GM10847 (cell line): ENCODE measurements around the gene FBXW7.

ENCODE experiments used
- POLR2A ChIP-seq: IDR thresholded peaks from 2 replicates; pipeline ENCODE4 v1.6.1; 2011; ENCODE audit not compliant: insufficient read length; ENCODE audit errors: extremely low read depth

FBXW7 gene

GRCh38 chr4:152499344-152499743 is 36.5 kb downstream of the FBXW7 start:
- TF ChIP-seq POLR2A: no peak

DNA sequence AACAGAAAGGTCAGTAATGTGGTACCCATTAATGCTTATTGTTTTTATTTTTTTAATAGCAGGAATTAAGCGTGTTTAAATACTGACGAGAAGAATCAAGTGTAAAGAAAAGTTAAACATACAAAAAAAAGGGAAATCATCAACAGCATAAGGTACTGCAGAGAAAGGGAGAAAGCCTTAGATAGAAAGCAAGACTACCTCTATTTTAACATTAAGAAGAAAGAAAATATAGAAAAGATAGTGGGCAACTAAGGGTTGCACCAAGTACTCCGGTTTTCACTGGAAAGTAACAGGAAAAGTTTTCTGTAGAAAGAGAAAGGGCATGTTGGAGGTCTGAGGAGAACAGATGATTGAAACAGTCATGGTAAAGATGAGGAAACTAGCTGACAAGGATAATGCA is 41.9 kb downstream of the FBXW7 start:
- TF ChIP-seq POLR2A: no peak

- TF ChIP-seq POLR2A: no peak
Observed at GRCh38 chr4:152488246-152488645, 47.6 kb downstream of the FBXW7 start.

DNA sequence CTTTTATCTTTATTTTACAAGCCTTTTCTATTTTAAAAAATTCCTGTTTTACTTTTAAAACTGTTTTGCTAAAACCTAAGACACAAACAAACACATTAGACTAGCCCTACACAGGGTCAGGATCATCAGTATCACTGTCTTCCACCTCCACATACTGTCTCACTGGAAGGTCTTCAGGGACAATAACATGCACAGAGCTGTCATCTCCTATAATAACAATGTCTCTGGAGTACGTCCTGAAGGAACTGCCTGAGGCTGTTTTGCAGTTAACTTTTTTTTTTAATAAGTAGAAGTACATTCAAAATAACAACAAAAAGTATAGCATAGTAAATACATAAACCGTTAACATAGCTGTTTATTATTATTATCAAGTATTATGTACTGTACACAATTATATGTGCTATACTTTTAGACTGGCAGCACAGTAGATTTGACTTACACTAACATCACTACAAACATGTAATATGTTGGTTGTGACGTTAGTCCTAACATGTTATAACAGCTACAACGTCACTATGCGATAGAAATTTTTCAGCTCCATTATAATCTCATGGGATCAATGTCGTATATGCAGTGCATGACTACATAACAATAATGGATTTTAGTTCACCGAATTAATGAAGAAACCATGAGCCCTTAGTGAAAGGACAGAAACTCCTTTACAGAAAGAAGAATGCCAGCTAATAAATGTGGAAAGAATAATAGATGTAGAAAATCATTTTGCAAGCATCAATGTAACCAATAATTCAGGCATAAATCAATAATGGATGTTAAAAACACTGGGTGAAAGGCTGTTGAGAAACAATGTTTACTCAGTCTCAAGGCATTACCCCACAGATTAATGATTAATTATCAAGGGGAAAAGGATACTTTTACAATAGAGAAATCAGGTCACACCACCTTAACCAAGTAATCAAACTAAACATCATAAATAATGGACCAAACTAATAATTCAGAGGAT is 49.2 kb downstream of the FBXW7 start:
- TF ChIP-seq POLR2A: no peak

DNA sequence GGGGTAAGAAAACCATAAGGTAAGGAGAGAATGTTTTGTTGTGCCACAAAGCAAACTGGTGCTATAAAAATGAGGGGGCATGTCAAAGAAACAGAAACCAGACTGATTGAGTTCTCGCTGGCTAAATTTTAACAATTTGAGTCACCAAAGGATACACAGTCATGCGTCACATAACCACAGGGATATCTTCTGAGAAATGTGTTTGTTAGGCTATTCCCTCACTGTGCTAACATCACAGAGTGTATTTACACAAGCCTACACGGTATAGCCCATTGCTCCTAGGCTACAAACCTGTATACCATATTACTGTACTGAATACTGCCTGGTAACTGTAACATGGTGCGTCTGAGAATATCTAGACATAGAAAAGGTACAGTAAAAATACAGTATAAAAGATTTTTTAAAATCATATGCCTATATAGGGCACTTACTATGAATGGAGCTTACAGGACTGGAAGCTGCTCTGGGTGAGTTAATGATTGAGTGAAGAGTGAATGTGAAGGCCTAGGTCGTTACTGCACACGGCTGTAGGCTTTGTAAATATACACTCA is 50.1 kb downstream of the FBXW7 start:
- no peak for TF ChIP-seq POLR2A

GRCh38 chr4:152482211-152482610 is 53.7 kb downstream of the FBXW7 start:
- TF ChIP-seq POLR2A: no peak

GRCh38 chr4:152480901-152481300 is 55.0 kb downstream of the FBXW7 start:
- TF ChIP-seq POLR2A: no peak

DNA sequence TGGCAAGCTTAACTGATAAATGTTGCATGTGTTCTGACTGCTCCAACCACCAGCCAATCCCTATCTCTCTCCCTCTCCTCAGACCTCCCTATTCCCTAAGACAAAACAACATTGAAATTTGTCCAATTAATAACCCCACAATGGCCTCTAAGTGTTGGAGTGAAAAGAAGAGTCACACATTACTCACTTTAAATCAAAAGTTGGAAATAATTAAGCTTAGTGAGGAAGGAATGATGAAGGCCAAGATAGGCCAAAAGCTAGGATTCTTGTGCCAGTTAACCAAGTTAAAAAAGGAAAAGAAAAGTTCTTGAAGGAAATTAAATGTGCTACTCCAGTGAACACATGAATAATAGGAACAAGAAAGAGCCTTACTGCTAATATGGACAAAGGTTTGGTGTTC is 55.6 kb downstream of the FBXW7 start:
- no peak for TF ChIP-seq POLR2A

GRCh38 chr4:152479428-152480026 is 56.4 kb downstream of the FBXW7 start:
- no peak for TF ChIP-seq POLR2A

GRCh38 chr4:152478461-152479237 is 57.2 kb downstream of the FBXW7 start:
- no peak for TF ChIP-seq POLR2A

- TF ChIP-seq POLR2A: no peak
Observed at GRCh38 chr4:152476796-152477195, 59.1 kb downstream of the FBXW7 start.

DNA sequence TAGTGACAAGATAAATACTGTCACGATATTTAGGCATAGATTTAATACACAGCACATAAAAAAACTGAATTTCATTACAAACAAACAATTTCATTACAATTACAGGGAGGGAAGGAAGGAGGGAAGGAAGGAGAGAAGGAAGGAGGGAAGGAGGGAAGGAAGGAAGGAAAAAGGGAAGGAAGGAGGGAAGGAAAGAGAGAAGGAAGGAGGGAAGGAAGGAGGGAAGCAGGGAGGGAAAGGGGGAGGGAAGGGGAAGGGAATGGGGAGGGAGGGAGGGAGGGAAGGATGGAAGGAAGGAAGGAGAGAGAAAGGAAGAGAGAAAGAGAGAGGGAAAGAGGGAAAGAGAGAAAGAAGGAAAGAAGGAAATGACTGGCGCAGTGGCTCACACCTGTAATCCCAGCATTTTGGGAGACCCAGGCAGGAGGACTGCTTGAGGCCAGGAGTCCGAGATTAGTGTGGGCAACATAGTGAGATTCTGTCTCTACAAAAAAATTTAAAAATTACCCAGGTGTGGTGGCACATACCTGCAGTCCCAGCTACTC is 64.6 kb downstream of the FBXW7 start:
- no peak for TF ChIP-seq POLR2A

DNA sequence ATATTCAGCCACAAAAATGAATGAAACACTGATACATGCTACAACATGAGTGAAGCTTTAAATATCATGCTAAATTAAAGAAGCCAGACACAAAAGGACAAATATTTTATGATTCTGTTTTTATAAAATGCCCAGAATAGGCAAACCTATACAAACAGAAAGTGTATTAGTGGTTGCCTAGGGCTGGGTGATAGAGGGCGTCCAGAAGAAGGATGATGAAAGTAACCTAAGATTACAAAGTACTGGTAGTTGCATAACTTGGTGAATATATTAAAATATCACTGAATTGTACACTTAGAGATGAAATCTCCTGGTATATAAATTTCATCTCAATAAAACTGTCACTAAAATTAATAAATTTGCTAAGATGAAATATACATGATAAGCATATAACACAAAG is 67.5 kb downstream of the FBXW7 start:
- TF ChIP-seq POLR2A: no peak

- no peak for TF ChIP-seq POLR2A
Observed at GRCh38 chr4:152467101-152467500, 68.8 kb downstream of the FBXW7 start.
